DOHH2 (cell line): ENCODE results near the gene ARHGEF12.

Experiments used
- H3F3A ChIP-seq: fragments of 200-600 bp; sonication (generic), shearing (Covaris generic); 2 replicates; pipeline ENCODE4 v1.6.0; 2016; ENCODE audit warnings: antibody characterized with exemption, mild to moderate bottlenecking; ENCODE audit not compliant: control insufficient read depth, insufficient read depth
- H3K27ac ChIP-seq: fragments of 200-600 bp; sonication (generic); 2 replicates; pipeline ENCODE4 v1.5.1; 2014; ENCODE audit warnings: low read depth, mild to moderate bottlenecking, low read length, moderate library complexity
- H3K27me3 ChIP-seq: fragments of 200-600 bp; sonication (generic); 2 replicates; pipeline ENCODE4 v1.6.1; 2014; ENCODE audit warnings: mild to moderate bottlenecking, low read length, mixed read lengths; ENCODE audit not compliant: control insufficient read depth
- H3K36me3 ChIP-seq: fragments of 200-600 bp; sonication (generic); 2 replicates; pipeline ENCODE4 v1.6.1; 2014; ENCODE audit warnings: mild to moderate bottlenecking, low read length, moderate library complexity, mixed read lengths; ENCODE audit not compliant: control insufficient read depth
- H3K4me1 ChIP-seq: fragments of 200-600 bp; sonication (generic); 2 replicates; pipeline ENCODE4 v1.6.1; 2014; ENCODE audit warnings: mild to moderate bottlenecking, low read length, mixed read lengths; ENCODE audit not compliant: control insufficient read depth
- H3K4me2 ChIP-seq: fragments of 200-600 bp; sonication (generic); 2 replicates; pipeline ENCODE4 v1.6.0; 2014; ENCODE audit warnings: mild to moderate bottlenecking, low read length, moderate library complexity
- H3K4me3 ChIP-seq: fragments of 200-600 bp; sonication (generic); 2 replicates; pipeline ENCODE4 v1.5.1; 2014; ENCODE audit warnings: mild to moderate bottlenecking, low read length, mixed read lengths
- H3K79me2 ChIP-seq: fragments of 200-600 bp; sonication (generic); 2 replicates; pipeline ENCODE4 v1.6.1; 2014; ENCODE audit warnings: mild to moderate bottlenecking, low read length, mixed read lengths; ENCODE audit not compliant: control insufficient read depth
- H3K9me2 ChIP-seq: fragments of 200-600 bp; sonication (generic); replicated peaks from 2 replicates; pipeline ENCODE4 v1.6.1; 2014; ENCODE audit warnings: mild to moderate bottlenecking, low read length, mixed read lengths; ENCODE audit not compliant: control insufficient read depth
- H3K9me3 ChIP-seq: fragments of 200-600 bp; sonication (generic); 2 replicates; pipeline ENCODE4 v1.6.1; 2014; ENCODE audit warnings: antibody characterized with exemption, low read length, mixed read lengths; ENCODE audit not compliant: control insufficient read depth, insufficient read depth
- H4K20me1 ChIP-seq: fragments of 200-600 bp; sonication (generic); 2 replicates; pipeline ENCODE4 v1.6.0; 2014; ENCODE audit warnings: low read depth, mild to moderate bottlenecking, antibody characterized with exemption, low read length, moderate library complexity; ENCODE audit not compliant: control insufficient read depth, insufficient read depth
- CTCF ChIP-seq: fragments of 200-600 bp; sonication (generic); IDR thresholded peaks from one replicate; pipeline ENCODE4 v1.5.1; 2014; ENCODE audit warnings: antibody characterized with exemption, mild to moderate bottlenecking, low read depth, low read length; ENCODE audit not compliant: poor library complexity, severe bottlenecking
- EZH2phosphoT487 ChIP-seq: fragments of 200-600 bp; sonication (generic); IDR thresholded peaks from 2 replicates; pipeline ENCODE4 v1.6.1; 2017; ENCODE audit warnings: borderline replicate concordance, mild to moderate bottlenecking, antibody characterized with exemption, low read length, moderate library complexity, mixed read lengths

ARHGEF12 gene

GRCh38 chr11:120344302-120345004 lies 8.2 kb downstream of the ARHGEF12 start:
- Histone ChIP-seq H3K9me3 (peaks cover 5% of the 10 kb centered on the region; the same call in 1 of the 2 replicates), H4K20me1 (peaks cover 35% of the 10 kb centered on the region), H3K4me3 (peak overlapping the region; percentile 31; the same call in 1 of the 2 replicates), H3K4me2 (peak overlapping the region; percentile 57), H3K27ac (no peak overlapping the region), H3K4me1 (peaks cover 23% of the 10 kb centered on the region), H3K27me3 (peaks cover 49% of the 10 kb centered on the region), H3K9me2 (no peaks in the 10 kb centered on the region), H3F3A (peaks cover 7% of the 10 kb centered on the region; the same call in 1 of the 2 replicates), H3K36me3 (no peaks in the 10 kb centered on the region), H3K79me2 (peaks cover 57% of the 10 kb centered on the region)
- TF ChIP-seq CTCF (no peak), EZH2phosphoT487 (no peak)

- Histone ChIP-seq H3K79me2 (peaks cover 44% of the 10 kb centered on the region), H3K4me1 (peaks cover 23% of the 10 kb centered on the region)
Measured at GRCh38 chr11:120346233-120346632, 10.0 kb downstream of the ARHGEF12 start.

GRCh38 chr11:120350637-120351036 lies 14.4 kb downstream of the ARHGEF12 start:
- Histone ChIP-seq H3K9me2 (no peaks in the 10 kb centered on the region), H3K79me2 (peaks cover 36% of the 10 kb centered on the region), H3F3A (peaks cover 3% of the 10 kb centered on the region; the same call in 1 of the 2 replicates), H3K36me3 (no peaks in the 10 kb centered on the region), H3K4me2 (no peak overlapping the region), H4K20me1 (peaks cover 32% of the 10 kb centered on the region), H3K4me1 (no peaks in the 10 kb centered on the region), H3K27me3 (peaks cover 5% of the 10 kb centered on the region), H3K9me3 (no peaks in the 10 kb centered on the region), H3K27ac (no peak overlapping the region), H3K4me3 (no peak overlapping the region)
- TF ChIP-seq EZH2phosphoT487 (no peak), CTCF (no peak)

More at GRCh38 chr11:120346233-120346632, 10.0 kb downstream of the ARHGEF12 start:
- H3K4me2 ChIP-seq: no peak overlapping the region
- no peak overlapping the region for H3K27ac ChIP-seq
- H3K27me3 ChIP-seq: peaks cover 35% of the 10 kb centered on the region
- H3K36me3 ChIP-seq: no peaks in the 10 kb centered on the region
- peaks cover 5% of the 10 kb centered on the region; the same call in 1 of the 2 replicates for H3K9me3 ChIP-seq
- no peak overlapping the region for H3K4me3 ChIP-seq
- H3K9me2 ChIP-seq: no peaks in the 10 kb centered on the region
- H4K20me1 ChIP-seq: peaks cover 34% of the 10 kb centered on the region
- H3F3A ChIP-seq: peaks cover 7% of the 10 kb centered on the region; the same call in 1 of the 2 replicates
- TF ChIP-seq CTCF (no peak), EZH2phosphoT487 (no peak)
